Measurements from ENCODE around the gene MAN2B1. TPM values are rescaled to one million over a fixed set of nuclear protein-coding genes. Genes with fewer than 3 reads are reported as not detected.
A peak's percentile ranks its signal among the peaks of the same experiment; 100 is the strongest.

Gene MAN2B1
- total RNA-seq, 6 donors from 2014 or later = 56.8 to 299 (median 121) TPM

GRCh38 chr19:12610540-12611360, 55.8 kb downstream of the MAN2B1 start, which contains the start of the genes ZNF490 and ZNF791:
TSS of gene ZNF490 (minus strand) at chr19:12610813. CDS start at chr19:12610680, 133 bp downstream.
TSS of gene ZNF791 (plus strand) at chr19:12610920. CDS start at chr19:12611080, 160 bp downstream.
- 0 to 1% methylated on average over 15 to 28 of the region's 61 CpGs for WGBS, 2 donors
- peaks cover 0 to 48% (median 14%) of the 10 kb centered on the region in 4 donors for H3K36me3 ChIP-seq
- H3K4me3 ChIP-seq = peak within 1 kb of the TSS; percentile 91 to 100 (median 96)
- no peaks in the 10 kb centered on the region for H3K27me3 ChIP-seq
- ATAC-seq (ENCODE audit: low FRiP score in 2 of 2) (peak; percentile 99 to 100), DNase-seq (peak; percentile 92 to 99)
- peaks cover 28 to 45% (median 39%) of the 10 kb centered on the region in 4 donors for H3K4me1 ChIP-seq
- H3K9me3 ChIP-seq = no peaks in the 10 kb centered on the region
- H3K27ac ChIP-seq = peak within 1 kb of the TSS; percentile 98 to 100 (median 100)
- no peak for TF ChIP-seq EP300 (IDR thresholded peaks at IDR 0.05)
- TF ChIP-seq POLR2A (IDR thresholded peaks at IDR 0.05) = peak in 3 of 4 donors; percentile 76 to 92 (median 90)
- TF ChIP-seq POLR2AphosphoS5 (IDR thresholded peaks at IDR 0.05) = peak; percentile 94
- peak in 2 of 6 experiments; percentile 10 to 11 for TF ChIP-seq CTCF (IDR thresholded peaks at IDR 0.05)

GRCh38 chr19:12607631-12608030, 58.9 kb downstream of the MAN2B1 start:
- no peak for TF ChIP-seq EP300 (IDR thresholded peaks at IDR 0.05)
- no peak for TF ChIP-seq POLR2A (IDR thresholded peaks at IDR 0.05)
- no peak for TF ChIP-seq CTCF (IDR thresholded peaks at IDR 0.05)
- no peak for TF ChIP-seq POLR2AphosphoS5 (IDR thresholded peaks at IDR 0.05)
- DNase-seq = no peak
- H3K36me3 ChIP-seq = peaks cover 0 to 40% (median 10%) of the 10 kb centered on the region in 4 donors
- peaks cover 11 to 29% (median 21%) of the 10 kb centered on the region in 4 donors for H3K4me1 ChIP-seq
- WGBS, 2 donors = 77 to 85% methylated on average over 2 to 3 of the region's 3 CpGs
- no peak overlapping the region for H3K27ac ChIP-seq
- no peaks in the 10 kb centered on the region for H3K9me3 ChIP-seq
- no peak for ATAC-seq (ENCODE audit: low FRiP score in 2 of 2)
- no peaks in the 10 kb centered on the region for H3K27me3 ChIP-seq
- H3K4me3 ChIP-seq = no peak overlapping the region

- 100% methylated on average over 1 of the region's 1 CpG for WGBS, 2 donors
- no peaks in the 10 kb centered on the region for H3K9me3 ChIP-seq
- ATAC-seq (ENCODE audit: low FRiP score in 2 of 2) = no peak
- no peak for DNase-seq
- TF ChIP-seq POLR2A (IDR thresholded peaks at IDR 0.05) (no peak), EP300 (IDR thresholded peaks at IDR 0.05) (no peak), POLR2AphosphoS5 (IDR thresholded peaks at IDR 0.05) (no peak), CTCF (IDR thresholded peaks at IDR 0.05) (no peak)
- H3K4me3 ChIP-seq = no peak overlapping the region
- H3K4me1 ChIP-seq = peaks cover 8 to 21% (median 13%) of the 10 kb centered on the region in 4 donors
- H3K27ac ChIP-seq = no peak overlapping the region
- H3K36me3 ChIP-seq = peaks cover 0 to 41% (median 11%) of the 10 kb centered on the region in 4 donors
- H3K27me3 ChIP-seq = no peaks in the 10 kb centered on the region
Measured at GRCh38 chr19:12606796-12607195, 59.7 kb downstream of the MAN2B1 start.

- no peak overlapping the region for H3K4me3 ChIP-seq
- H3K27me3 ChIP-seq = no peaks in the 10 kb centered on the region
- H3K9me3 ChIP-seq = no peaks in the 10 kb centered on the region
- peaks cover 0 to 44% (median 15%) of the 10 kb centered on the region in 4 donors for H3K36me3 ChIP-seq
- 88 to 100% methylated on average over 1 of the region's 1 CpG for WGBS, 2 donors
- no peak for ATAC-seq (ENCODE audit: low FRiP score in 2 of 2)
- no peak overlapping the region for H3K27ac ChIP-seq
- no peaks in the 10 kb centered on the region for H3K4me1 ChIP-seq
- TF ChIP-seq POLR2A (IDR thresholded peaks at IDR 0.05) (no peak), POLR2AphosphoS5 (IDR thresholded peaks at IDR 0.05) (no peak), CTCF (IDR thresholded peaks at IDR 0.05) (no peak)
- no peak for DNase-seq
Measured at GRCh38 chr19:12603714-12604113, 62.8 kb downstream of the MAN2B1 start.
